ENCODE results near the gene IREB2.
"Not testable (repeated sequence)": the region's sequence is repeated elsewhere in the genome, so short reads cannot be mapped to it uniquely, and the experiment has no call there.

Gene IREB2

DNA sequence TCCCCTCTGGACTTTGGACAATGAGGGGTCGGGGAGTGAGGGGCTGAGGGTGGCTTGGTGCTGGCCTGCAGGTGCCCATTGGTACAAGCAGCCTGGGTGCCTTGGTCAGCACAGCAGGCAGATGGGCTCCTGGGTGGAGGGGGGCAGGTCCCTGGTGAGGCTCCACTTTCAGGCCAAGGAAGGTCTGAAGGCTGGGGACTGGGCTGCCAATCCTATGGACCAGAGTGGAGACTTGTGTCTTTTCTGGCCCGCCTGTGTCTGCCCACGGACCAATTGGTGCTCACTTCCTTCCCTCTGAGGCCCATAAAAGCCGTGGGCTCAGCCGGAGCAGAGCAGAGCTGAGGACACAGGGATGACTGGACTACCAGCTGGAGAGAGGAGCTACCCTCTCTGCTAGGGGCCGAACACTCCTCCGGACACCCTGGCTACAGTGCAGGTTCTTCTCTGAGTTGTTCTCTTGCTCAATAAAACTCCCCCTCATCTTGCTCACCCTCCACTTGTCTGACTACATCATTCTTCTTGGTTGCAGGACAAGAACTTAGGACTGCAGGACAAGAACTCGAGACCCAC lies 31.9 kb upstream of the IREB2 start:
- DNase-seq = no peak

DNA sequence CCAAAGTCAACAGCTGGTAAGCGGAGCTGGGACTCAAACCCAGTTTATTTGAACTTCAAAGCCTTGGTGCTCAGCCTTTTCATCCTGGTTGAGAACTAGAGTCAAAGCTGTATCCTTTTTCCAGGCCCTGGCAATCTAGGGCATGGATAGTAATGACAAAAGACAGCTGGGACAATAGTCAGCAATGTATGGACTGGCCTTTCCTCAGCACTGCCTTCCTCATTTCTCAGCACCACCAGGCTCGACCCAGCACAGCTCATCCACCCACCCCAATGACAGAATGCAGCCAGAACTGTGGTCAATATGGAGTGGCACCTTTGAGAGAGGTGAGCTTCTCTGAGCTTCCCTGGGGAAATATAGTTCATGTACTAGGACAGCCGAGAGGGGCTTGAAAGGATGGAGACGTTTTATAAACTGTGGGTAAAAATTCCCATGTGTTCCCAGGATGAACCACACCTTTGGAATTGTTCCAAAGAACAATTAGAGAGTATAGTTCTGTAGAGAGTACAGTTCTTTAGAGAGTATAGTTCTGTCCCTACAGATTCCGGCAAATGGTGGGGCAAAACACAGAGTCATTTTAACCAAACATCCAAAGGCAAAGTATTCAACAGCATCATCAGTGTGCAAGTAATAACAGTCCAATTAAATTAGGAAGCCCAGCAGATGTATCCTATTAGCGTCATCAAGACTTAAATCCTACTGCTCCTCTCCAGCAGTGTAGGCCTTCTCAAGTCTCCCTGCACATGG lies 30.2 kb upstream of the IREB2 start:
- DNase-seq = no peak

DNA sequence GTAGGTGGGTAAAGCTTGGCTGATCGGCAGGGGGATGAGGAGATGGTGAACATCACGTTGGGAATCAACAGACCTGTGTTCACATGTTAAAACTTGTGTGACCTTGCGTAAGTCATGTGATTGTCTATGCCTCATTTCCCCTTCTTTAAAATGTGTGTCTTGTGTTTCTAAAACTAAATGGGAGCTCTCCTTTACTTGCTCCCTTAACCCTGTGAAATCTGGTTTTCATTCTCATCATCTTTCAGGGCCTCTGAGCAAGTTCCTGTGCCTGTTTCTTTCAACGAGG lies 29.7 kb upstream of the IREB2 start:
- DNase-seq = no peak

DNA sequence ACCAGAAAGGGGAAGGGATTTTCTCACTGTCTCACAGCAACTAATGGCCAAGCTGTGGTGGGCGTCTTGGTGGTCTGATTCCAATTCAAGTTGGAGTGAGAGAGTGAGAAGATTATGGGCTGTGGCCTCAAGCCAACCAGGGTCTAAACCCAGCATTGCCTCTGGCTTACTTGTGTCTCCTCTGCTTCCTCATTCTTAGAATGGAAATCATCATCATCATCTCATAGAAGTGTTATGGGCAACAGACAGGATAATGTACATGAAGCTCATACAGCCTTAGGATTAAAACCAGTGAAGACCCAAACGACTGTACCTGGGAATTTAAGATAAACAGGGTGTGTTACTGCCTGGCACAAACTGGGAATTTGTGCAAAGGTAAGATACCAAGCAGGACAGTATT lies 29.1 kb upstream of the IREB2 start:
- no peak for DNase-seq

DNA sequence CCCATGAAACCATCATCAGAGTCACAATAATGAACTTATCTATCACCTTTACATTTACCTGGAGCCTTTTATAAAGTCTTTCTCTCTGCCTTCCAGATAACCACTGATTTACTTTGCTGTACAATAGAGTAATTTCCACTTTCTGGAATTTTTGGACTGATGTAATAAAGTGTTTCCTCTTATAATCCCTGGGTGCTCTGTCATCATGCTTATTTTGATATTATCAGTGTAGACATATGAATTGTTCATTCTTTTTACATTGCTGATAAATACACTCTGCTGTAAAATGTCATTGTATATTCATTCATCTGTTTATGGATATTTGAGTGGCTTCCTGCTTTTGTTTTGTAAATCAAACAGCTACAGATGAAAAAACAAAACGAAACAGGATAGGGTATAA lies 27.0 kb upstream of the IREB2 start:
- no peak for DNase-seq

DNA sequence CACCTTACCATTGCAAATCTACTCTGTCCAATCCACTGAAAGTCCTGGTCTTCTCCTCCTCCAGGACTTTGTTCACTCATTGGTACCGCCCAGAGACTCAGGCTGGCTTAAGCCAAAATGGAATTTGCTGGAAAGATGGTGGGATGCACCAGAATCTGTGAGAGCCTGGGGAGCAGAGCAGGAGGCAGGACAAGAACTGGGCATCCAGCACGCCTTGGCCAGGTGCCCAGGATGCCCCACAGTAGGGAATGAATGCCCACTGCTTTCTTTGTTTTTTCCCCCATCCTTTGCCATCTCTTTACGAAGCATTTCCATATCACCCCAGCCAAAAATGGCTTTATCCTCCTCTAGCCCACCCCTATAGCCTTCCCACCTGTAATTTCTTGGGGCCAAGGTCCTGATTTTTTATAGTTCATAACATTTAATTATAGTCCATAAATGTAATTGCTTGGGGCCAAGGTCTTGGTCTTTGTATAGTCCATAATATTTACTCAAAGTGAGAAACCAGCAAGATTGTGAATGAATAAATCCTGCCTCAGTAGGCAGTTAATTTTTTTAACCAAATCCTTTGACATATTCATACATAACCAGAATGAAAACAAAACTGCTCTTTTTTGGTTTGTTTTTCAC lies 23.3 kb upstream of the IREB2 start:
- DNase-seq = no peak

DNA sequence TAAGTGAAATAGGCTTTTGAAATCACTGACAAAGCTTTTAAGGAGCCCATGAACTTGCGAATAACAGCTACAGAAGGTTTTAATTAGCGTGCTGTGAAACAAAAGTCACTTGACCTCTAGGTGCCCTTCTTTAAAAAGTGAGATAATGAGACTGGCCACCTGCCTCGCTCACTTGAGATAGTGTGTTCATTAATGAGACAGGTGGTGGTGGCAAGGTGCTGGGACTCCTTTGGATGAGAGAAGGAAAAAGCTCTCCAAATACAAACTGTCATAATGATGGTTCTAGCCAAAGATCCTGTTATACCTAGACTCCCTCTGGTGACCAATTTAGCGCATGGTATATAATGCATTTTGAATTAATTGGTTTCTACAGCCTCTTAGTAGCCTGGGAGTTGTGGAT lies 22.7 kb upstream of the IREB2 start:
- no peak for DNase-seq

DNA sequence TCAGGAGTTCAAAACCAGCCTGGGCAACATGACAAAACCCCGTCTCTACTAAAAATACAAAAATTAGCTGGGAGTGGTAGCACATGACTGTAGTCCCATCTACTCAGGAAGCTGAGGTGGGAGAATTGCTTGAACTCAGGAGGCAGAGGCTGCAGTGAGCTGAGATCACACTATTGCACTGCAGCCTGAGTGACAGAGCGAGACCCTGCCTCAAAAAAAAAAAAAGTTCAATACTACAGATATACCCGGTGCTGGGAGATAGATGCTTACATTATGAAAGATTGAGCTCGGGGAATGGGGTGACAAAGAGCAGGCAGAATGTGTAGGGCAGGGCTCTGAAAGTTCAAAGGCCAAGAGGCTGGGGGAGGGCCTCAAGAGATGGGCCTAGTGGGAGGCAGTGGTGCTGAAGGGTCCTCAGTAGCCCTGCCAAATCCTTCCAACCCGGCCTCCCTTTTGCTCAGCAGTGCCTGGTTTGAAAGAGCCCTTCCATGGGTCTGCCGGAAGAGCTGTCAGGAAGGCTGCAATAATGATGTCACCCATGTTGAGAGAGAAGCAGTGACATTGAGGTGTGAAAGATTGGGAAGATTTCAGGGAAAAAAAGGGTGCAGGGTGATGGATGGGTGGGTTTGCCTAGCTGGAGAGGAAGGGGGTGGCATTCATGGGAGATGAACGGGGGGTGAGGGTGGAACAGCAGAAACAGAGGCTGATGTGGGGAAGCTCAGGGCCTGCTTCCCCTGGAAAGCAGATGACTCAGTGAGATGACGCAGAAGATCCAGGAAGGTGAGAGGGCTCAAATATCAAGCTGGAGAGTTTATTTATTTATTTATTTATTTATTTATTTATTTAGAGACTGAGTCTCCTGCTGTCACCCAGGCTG lies 20.0 kb upstream of the IREB2 start:
- no peak for DNase-seq

DNA sequence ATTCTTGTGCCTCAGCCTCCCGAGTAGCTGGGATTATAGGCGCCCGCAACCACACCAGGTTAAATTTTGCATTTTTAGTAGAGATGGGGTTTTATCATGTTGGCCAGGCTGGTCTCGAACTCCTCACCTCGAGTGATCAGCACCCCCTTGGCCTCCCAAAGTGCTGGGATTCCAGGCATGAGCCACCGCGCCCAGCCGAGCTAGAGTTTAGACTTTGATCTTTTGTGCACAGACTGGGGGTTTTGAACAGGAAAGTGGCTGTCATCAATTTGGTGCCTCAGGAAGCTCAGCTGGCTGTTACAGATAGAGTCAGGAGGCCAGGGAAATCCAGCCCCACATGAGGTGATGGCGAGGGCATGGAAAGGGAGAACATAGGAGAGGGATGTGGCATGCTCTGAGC lies 19.3 kb upstream of the IREB2 start:
- DNase-seq = no peak

DNA sequence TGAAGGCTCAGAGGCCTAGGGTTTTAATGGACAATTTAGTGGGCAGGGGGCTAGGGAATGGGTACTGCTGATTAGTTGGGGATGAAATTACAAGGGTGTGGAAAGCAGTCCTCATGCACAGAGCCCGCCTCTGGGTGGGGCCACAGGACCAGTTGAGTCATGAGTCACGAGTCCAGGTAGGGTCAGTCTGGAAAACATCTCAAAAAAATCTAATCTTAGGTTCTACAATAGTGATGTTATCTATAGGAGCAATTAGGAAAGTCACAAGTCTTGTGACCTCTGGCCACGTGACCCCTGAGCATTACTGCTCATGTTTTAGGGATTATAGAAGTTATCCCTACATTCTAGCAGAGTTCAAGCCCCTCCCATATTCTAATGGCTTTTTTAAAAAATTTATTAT lies 18.6 kb upstream of the IREB2 start:
- no peak for DNase-seq

DNA sequence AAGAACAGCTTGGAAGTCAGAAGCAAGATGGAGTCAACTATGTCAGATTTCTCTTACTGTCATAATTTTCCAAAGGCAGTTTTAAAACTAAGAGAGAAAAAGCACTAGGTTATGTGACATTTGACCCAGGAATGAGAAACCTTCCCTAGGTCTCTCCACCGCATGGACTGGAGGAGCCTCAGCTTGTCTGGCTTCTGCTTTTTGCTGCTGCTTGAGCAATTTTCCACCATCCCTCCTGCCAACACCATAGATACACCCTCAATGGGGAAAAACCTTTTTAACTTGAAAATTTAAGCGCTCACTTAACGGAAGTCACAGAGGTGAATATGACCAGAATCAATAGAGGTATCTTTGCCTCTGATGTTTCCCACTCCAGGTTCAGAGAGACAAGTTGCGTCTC lies 17.8 kb upstream of the IREB2 start:
- DNase-seq = no peak

DNA sequence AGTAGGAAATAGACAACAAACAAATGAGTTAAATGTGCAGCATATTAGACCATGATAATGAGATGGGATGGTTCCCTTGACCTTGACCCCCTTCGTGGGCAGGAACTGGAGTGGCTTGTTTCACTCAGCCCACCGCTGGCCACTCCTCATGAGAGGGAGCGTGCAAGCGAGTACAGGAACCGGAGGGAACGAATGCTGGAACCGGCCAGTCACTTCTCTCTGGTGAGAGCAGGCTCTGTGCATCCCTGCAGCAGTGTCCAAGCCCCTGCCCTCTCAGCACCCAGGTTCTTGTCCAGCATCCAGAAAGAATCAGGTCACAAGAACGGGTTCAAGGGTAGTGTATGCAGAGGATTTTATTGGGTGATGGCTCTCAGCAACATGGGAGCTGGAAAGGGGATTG lies 17.2 kb upstream of the IREB2 start:
- no peak for DNase-seq

DNA sequence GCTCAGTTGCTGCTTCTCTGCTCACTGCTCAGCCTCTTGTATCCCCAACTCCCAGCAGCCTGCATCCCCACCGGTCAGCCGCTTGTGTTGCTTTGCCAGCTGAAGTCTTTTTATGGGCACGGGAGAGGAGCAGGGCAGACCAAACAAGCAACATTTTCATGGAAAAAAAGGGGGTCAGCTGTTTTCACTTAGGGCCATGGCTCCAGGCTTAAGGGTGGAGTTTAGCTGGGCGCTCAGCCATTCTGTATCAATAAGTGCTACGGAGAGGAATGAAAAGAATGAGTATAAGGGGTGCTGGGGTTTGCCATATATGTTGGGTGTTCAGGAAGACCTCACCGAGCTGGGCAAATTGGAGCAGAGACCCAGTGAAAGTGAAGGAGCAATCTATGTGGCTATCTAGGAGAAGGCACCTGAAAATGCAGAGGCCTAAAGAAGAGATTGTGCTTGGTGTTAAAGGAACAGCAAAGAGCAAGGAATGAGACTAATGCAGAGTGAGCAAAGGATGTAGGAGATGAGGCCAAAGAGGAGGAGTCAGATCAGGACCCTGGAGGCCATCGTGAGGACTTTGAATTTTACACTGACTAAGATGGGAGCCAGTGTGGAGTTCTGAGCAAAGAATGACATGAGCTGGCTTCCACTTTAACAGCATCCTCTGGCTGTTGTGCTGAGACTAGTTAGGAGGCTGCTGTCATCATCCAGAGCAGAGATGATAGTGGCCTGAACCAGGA lies 16.6 kb upstream of the IREB2 start:
- DNase-seq = no peak

DNA sequence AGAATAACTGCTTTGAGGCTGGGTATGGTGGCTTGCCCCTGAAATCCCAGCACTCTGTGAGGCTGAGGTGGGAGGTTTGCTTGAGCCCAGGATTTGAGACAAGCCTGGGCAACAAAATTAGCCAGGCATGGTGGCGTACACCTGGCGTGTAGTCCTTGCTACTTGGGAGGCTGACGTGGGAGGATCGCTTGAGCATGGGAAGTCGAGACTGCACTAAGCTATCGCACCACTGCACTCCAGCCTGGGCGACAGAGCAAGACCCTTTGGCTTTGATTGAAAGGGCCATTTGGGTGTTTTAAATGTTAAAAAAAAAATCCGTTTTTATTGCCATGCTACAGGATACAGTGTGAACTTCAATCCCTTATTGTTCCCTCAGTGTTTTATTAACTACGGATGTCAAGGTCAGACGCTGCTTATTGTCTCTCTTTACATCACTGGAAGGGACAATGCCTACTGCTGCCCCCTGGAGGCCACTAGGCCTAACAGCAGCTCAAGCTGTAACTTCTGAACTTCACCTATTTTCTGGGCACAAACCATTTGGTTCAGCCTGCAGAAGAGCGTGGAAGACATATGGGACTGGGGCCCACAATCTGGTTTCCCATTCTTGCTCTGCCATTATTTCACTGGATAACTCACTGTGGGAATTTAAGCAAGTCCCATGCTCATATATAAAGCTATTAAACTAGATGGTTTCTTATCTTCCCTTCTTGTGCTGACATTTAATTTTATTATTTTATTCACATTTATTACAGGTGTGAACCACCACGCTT lies 15.3 kb upstream of the IREB2 start:
- peak; percentile 67 for DNase-seq

DNA sequence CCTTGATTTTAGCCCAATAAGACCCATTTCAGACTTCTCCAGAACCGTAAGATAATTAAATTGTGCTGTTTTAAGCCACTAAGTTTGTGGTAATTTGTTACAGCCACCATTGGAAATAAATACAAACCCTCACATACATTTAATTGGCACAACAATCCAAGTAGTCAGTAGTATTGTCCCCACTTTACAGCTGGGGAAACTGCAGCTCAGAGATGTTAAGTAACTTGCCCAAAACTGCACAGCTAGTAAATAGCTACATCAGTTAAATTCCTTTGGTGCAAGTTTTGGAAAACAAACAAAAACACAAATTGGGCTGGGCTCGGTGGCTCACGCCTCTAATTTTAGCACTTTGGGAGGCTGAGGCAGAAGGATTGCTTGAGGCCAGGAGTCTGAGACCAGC lies 13.3 kb upstream of the IREB2 start:
- no peak for DNase-seq

DNA sequence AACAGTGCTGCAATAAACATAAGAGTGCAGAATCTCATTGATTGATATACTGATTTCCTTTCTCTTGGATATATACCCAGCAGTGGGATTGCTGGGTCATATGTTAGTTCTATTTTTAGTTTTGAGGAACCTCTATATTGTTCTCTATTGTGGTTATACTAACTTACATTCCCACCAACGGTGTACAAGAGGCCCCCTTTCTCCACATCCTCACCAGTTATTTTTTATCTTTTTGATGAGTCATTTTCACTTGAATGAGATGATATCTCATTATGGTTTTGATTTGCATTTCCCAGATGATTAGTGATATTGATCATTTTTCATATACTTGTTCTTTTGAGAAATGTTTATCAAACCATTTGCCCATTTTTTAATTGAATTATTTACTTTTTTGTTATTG lies 12.4 kb upstream of the IREB2 start:
- DNase-seq = no peak

DNA sequence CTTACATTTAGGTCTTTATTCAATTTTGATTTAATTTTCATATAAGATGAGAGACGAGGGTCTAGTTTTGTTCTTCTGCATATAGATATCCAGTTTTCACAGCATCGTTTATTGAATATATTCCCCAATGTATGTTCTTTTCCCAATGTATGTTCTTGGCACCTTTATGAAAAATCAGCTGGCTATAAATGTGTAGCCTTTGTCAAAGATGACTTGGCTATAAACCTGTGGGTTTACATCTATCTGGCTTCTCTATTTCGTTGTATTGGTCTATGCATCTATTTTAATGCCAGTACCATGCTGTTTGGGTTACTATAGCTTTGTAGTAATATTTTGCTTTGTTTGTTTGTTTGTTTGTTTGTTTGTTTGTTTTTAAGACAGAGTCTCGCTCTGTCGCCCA lies 11.7 kb upstream of the IREB2 start:
- no peak for DNase-seq

DNA sequence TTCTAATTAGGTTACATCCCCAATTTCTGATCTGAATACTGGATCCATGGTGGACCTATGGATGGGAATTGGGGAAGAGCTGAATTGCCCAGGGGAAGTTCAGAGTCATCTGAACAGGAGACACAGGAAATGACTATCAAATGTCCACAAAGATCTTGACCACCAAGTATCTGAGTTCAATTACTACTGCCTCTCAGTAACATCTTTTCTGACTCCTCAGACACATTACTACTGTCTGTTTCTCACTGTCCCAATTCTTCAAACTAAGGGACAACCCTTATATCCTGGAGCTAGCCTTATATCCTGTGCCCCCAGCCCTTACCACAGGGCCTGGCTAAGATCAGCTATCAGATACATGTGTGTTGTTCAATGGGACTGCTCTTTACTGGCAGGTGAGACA lies 10.1 kb upstream of the IREB2 start:
- DNase-seq = no peak

DNA sequence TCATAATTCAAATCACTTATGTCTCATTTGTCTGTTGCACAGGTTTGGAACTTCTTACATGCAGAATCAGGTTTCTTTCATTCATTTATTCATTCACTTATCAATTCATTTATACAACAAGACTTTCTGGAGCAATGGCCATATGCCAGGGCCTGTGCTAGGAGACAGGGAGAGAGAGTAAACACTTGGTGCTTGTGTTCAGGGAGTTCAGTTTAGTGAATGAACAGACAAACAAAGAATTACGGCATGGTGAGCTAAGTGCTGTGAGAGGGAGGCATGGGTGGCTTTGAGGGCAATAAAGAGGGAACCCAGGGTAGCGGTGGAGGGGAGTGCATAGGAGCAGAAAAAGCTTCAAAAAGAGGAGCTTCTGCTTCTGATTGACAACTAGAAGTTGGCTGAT lies 8.5 kb upstream of the IREB2 start:
- no peak for DNase-seq

DNA sequence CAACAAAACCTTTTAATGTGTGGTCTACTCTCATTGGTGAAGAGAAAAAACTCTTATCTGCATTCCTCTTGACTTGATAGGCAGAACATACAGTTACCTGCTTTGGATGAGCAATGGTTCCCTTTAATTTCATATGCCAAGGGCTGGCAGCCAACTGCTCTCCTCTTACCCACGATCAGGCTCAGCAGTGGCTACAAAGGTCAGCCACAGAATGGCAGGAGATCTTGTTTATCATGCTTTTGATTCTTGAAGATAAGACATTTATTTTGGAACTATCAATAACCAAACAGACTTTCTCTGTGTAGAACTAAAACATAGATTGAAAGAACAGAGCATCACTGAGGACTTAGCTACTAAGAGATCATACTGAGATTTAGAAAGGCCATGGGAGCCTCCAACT lies 6.1 kb upstream of the IREB2 start:
- no peak for DNase-seq

DNA sequence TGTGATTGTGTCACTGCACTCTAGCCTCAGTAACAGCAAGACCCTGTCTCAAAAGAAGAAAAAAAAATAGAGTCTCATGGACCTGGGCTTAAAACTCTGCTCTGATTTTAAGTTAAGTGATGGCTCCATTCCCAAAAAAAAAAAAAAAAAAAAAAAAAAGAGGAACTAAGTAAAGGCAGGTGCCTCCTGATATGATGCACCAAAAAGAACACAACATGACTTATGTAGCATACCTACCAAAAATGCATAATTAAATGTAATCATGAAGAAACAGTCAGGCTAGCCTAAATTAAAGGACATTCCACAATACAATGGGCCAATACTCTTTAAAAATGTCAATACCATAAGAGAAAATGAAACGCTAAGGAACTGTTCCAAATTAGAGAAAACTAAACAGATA lies 5.4 kb upstream of the IREB2 start:
- DNase-seq = no peak

DNA sequence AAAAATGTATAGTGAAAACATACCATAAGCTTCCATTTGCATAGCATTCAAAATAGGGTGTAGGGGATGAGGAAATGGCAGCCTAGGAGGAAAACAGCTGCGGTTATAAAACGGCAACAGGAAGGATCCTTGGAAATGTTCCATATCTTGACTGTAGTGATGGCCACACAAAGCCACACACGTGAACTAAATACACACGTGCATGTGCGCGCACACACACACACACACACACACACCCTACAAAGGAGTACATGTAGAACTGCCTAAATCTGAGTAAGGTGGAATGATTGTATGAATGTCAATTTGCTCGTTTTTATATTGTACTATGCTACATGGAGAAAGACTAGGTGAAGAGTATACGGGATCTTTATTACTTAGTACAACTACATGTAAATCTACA lies 3.9 kb upstream of the IREB2 start:
- DNase-seq = no peak

DNA sequence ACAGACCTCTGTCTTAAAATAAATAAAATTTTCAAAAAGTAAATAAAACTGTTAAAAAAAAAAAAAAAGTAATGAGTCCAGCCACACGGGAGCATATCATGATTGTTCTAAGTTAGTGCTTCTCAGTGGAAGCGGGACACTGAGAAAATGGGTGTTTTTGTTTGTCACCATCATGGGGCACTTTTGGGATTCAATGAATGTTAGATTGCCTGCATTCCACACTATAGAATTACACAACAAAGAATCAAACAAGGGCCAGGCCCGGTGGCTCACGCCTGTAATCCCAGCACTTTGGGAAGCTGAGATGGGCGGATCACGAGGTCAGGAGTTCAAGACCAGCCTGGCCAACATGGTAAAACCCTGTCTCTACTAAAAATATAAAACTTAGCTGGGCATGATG lies 3.3 kb upstream of the IREB2 start:
- DNase-seq = not testable (repeated sequence)
